ENCODE results near the gene ITGA11.

DNA sequence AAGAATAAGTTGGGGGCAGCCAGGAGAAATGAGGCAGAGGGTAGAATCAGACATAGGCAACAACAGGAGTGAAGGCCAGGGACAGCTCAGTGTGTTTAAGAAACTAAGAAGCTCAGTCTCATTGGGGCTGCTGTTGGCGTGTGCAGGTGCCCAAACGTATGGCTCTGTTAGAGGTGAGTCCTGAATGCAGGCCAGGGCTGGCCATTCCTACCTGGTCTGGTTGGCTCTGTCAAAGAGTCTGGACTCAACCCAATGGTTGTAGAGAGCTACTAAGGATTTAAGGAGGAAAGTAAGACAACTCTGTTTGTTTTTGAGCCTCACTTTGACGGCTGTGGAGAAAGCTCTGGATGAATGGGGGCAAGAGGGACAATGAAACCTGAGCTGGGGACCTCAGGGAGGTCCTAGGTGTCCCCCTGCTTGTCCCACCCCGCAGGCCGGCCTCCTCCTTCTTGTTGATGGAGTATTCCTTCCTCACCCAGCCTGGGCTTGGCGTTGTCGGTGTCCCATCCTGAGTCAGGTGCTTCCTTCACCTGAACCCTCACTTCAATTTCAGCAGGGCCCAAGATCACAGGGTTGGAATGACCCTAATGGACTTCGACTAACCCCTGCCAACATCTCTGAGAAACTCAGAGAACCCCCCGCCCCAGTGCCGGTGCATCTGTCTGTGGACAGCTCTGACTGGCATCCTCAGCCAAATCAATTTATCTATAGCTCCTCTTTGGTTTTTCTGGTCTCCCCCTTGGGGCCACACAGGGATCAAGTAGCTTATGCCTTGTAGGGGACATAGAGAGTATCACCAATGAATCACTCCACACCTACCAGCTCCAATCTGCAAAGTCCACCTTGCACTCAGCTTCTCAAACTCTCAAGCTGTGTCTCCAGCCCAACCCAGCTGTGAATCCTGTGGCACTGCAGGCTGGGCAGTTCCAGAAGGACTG, 8.3 kb downstream of the ITGA11 start:
- TF ChIP-seq, protein P1, sequence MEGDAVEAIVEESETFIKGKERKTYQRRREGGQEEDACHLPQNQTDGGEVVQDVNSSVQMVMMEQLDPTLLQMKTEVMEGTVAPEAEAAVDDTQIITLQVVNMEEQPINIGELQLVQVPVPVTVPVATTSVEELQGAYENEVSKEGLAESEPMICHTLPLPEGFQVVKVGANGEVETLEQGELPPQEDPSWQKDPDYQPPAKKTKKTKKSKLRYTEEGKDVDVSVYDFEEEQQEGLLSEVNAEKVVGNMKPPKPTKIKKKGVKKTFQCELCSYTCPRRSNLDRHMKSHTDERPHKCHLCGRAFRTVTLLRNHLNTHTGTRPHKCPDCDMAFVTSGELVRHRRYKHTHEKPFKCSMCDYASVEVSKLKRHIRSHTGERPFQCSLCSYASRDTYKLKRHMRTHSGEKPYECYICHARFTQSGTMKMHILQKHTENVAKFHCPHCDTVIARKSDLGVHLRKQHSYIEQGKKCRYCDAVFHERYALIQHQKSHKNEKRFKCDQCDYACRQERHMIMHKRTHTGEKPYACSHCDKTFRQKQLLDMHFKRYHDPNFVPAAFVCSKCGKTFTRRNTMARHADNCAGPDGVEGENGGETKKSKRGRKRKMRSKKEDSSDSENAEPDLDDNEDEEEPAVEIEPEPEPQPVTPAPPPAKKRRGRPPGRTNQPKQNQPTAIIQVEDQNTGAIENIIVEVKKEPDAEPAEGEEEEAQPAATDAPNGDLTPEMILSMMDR (IDR thresholded peaks at IDR 0.05): no peak
- TF ChIP-seq EZH2 (IDR thresholded peaks at IDR 0.05; ENCODE audit: borderline replicate concordance, insufficient read depth, low read depth, low read length, poor library complexity, severe bottlenecking): no peak
